ENCODE measurements around the gene CCS. TPM values are rescaled to one million over a fixed set of nuclear protein-coding genes. Genes with fewer than 3 reads are reported as not detected.

The CCS gene
- total and polyA plus RNA-seq, 2 of the 4 experiments (the other 2 are of a cell fraction): 20.1 to 53.0 TPM

DNA sequence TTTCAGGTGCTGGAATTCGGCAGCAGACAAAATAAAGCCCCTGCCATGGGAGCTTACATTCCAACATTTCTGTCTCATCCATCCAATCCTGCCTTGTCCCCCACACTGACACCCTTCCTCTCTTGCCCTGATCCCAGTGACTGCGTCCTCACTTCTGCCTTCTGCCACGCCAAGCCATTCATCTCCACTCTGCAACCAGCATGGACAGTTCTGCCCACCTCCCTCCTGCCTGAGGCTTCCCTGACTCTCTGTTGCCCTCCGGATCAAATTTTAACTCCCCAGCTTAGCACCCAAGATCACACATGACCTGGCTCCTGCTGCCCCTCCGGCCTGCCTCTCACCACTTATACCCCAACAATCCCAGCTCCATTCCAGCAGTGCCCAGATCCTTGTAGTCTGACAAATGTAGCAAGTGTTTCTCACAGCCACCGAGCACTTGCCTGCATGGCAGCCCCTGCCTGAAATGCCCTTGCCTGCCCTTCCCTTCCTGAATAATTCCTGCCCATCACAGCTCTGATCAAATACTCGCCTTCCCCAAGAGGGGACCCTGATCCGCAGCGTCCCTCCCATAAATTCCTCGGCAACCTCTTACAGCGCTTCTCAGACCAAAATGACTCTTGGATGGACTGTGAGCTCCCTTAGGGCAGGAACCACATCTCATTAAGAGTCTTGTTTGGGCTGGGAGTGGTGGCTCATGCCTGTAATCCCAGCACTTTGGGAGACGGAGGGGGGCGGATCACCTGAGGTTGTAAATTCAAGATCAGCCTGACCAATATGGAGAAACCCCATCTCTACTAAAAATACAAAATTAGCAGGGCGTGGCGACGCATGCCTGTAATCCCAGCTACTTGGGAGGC, 44.0 kb upstream of the CCS start:
- in situ Hi-C loops (cut with MboI; ENCODE audit: low sequenced_read_pairs) (no loop called here), dilution Hi-C loops (cut with HindIII; ENCODE audit: low sequenced_read_pairs, unreplicated experiment) (no loop called here), intact Hi-C loops (cut with micrococcal nuclease) (no loop called here)
- H3K4me2 ChIP-seq (ENCODE audit: low read depth, low read length): no peak overlapping the region
- H4K5ac ChIP-seq (ENCODE audit: low read depth, low read length): no peak overlapping the region
- ATAC-seq (ENCODE audit: low read depth) (no peak), DNase-seq (no peak)
- H3K27ac ChIP-seq (ENCODE audit: insufficient read depth, low read length): no peak overlapping the region
- no peak overlapping the region for H2AK5ac ChIP-seq (ENCODE audit: low read depth, low read length)
- no peak overlapping the region for H3K4me3 ChIP-seq (ENCODE audit: insufficient read depth, low read depth, low read length)
- H3K79me1 ChIP-seq (ENCODE audit: low read depth in 1 of 2, low read length in 2 of 2): peaks cover 1 to 13% of the 10 kb centered on the region in 2 experiments; a peak in 2 of 4 replicates
- H2AFZ ChIP-seq (replicated peaks; ENCODE audit: low read length, poor library complexity): no peak overlapping the region
- no peak overlapping the region for H3K56ac ChIP-seq (ENCODE audit: extremely low read depth, insufficient read depth, low read length)
- no peak overlapping the region for H2BK5ac ChIP-seq (ENCODE audit: low read depth, low read length, poor library complexity, severe bottlenecking)
- no peak overlapping the region for H2AK9ac ChIP-seq (replicated peaks; ENCODE audit: low read depth, low read length, poor library complexity)
- peak overlapping the region; percentile 56; the same call in 1 of the 2 replicates for H3K23ac ChIP-seq (ENCODE audit: low read depth, low read length)
- ChIA-PET CTCF (interaction anchor here (0.6 kb wide), 1 partner anchor 125 kb away, joined by 3 read pairs; no protein-coding TSS in a partner anchor), POLR2A (ENCODE audit: unreplicated experiment) (interaction anchor here (0.7 kb wide), 1 partner anchor 223 kb away, joined by 9 read pairs; no protein-coding TSS in a partner anchor)
- H3K14ac ChIP-seq (replicated peaks; ENCODE audit: low read depth, low read length): no peak overlapping the region
- no peaks in the 10 kb centered on the region for H3K9me3 ChIP-seq (ENCODE audit: control insufficient read depth, insufficient read depth, low read length)
- H2BK15ac ChIP-seq (ENCODE audit: low read depth, low read length): no peak overlapping the region
- 24% methylated on average over 6 of the region's 16 CpGs; no CpG with 5 or more reads in 1 of the 2 experiments for WGBS, 2 experiments (ENCODE audit: extremely low coverage in 2 of 2, insufficient read length in 1 of 2)
- BruUV-seq (replicated peaks): no TSS peak
- no peak overlapping the region for H3K18ac ChIP-seq (ENCODE audit: low read depth, low read length)
- H3K36me3 ChIP-seq (ENCODE audit: control insufficient read depth, insufficient read depth, low read length): no peaks in the 10 kb centered on the region
- no peaks in the 10 kb centered on the region for H4K20me1 ChIP-seq (ENCODE audit: insufficient read depth, low read length)
- H3K27me3 ChIP-seq (ENCODE audit: control insufficient read depth, insufficient read depth, low read length): peaks cover 31% of the 10 kb centered on the region
- H2BK120ac ChIP-seq (ENCODE audit: low read depth, low read length): no peak overlapping the region
- no peak overlapping the region for H3K4ac ChIP-seq (ENCODE audit: low read depth, low read length)
- no peak for TF ChIP-seq CHD1 (IDR thresholded peaks at IDR 0.05; ENCODE audit: low read depth, low read length)
- no peak for TF ChIP-seq MXI1 (IDR thresholded peaks at IDR 0.05; ENCODE audit: borderline replicate concordance, low read depth, low read length)
- TF ChIP-seq, protein P1, sequence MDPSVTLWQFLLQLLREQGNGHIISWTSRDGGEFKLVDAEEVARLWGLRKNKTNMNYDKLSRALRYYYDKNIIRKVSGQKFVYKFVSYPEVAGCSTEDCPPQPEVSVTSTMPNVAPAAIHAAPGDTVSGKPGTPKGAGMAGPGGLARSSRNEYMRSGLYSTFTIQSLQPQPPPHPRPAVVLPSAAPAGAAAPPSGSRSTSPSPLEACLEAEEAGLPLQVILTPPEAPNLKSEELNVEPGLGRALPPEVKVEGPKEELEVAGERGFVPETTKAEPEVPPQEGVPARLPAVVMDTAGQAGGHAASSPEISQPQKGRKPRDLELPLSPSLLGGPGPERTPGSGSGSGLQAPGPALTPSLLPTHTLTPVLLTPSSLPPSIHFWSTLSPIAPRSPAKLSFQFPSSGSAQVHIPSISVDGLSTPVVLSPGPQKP (IDR thresholded peaks at IDR 0.05; ENCODE audit: borderline replicate concordance, low read depth, low read length): no peak
- no peak for TF ChIP-seq FOS (IDR thresholded peaks at IDR 0.05; ENCODE audit: low read depth, low read length)
- no peak for TF ChIP-seq CEBPB (IDR thresholded peaks at IDR 0.05; ENCODE audit: low read depth, low read length)
- no peak for TF ChIP-seq MAZ (IDR thresholded peaks at IDR 0.05; ENCODE audit: borderline replicate concordance, low read depth, low read length)
- TF ChIP-seq SMC3 (IDR thresholded peaks at IDR 0.05; ENCODE audit: low read depth, low read length): no peak
- TF ChIP-seq USF2 (IDR thresholded peaks at IDR 0.05; ENCODE audit: low read depth, low read length): no peak
- no peaks in the 10 kb centered on the region for H3K9me1 ChIP-seq (ENCODE audit: insufficient read depth, low read length)
- H2BK20ac ChIP-seq (ENCODE audit: low read depth, low read length): no peak overlapping the region
- no peak overlapping the region for H4K8ac ChIP-seq (ENCODE audit: low read depth in 2 of 2, low read length in 2 of 2)
- H3K9ac ChIP-seq (ENCODE audit: low read depth, low read length): no peak overlapping the region
- H3K4me1 ChIP-seq (ENCODE audit: control insufficient read depth, insufficient read depth, low read length): peaks cover 2% of the 10 kb centered on the region
- no peak overlapping the region for H4K91ac ChIP-seq (ENCODE audit: insufficient read depth, low read depth, low read length)

Data from IMR-90 (cell line).